CD4-positive, alpha-beta T cell treated with Interleukin-2 at 100 ng/mL for 4 hours (primary cell): ENCODE measurements around the gene SEMA5A.

Experiments
- DNase-seq: peaks from one replicate; pipeline ENCODE4 v3.0.0-alpha.2; 2020; ENCODE audit warnings: low spot score

Gene SEMA5A

GRCh38 chr5:9515436-9515835, 30.4 kb downstream of the SEMA5A start:
- DNase-seq, result no peak

- no peak for DNase-seq
These were observed 30.9 kb downstream of the SEMA5A start for GRCh38 chr5:9514968-9515367.

GRCh38 chr5:9513827-9514226, 32.0 kb downstream of the SEMA5A start:
- DNase-seq, result no peak

- DNase-seq, result no peak
These were observed 33.4 kb downstream of the SEMA5A start for GRCh38 chr5:9512457-9512856.

GRCh38 chr5:9507974-9508373, 37.9 kb downstream of the SEMA5A start:
- DNase-seq, result no peak

- DNase-seq, result no peak
These were observed 40.6 kb downstream of the SEMA5A start for GRCh38 chr5:9505225-9505624.

GRCh38 chr5:9502864-9503263, 43.0 kb downstream of the SEMA5A start:
- DNase-seq, result no peak

GRCh38 chr5:9502050-9502834, 43.6 kb downstream of the SEMA5A start:
- no peak for DNase-seq

GRCh38 chr5:9500625-9501024, 45.2 kb downstream of the SEMA5A start:
- DNase-seq, result no peak

GRCh38 chr5:9500193-9500592, 45.7 kb downstream of the SEMA5A start:
- no peak for DNase-seq

- no peak for DNase-seq
These were observed 46.4 kb downstream of the SEMA5A start for GRCh38 chr5:9499498-9499876.

- DNase-seq, result no peak
These were observed 47.1 kb downstream of the SEMA5A start for GRCh38 chr5:9498541-9499497.

GRCh38 chr5:9497347-9497746, 48.5 kb downstream of the SEMA5A start:
- DNase-seq, result no peak

GRCh38 chr5:9496801-9497200, 49.1 kb downstream of the SEMA5A start:
- DNase-seq, result no peak

- no peak for DNase-seq
These were observed 50.8 kb downstream of the SEMA5A start for GRCh38 chr5:9495121-9495520.

- no peak for DNase-seq
These were observed 51.6 kb downstream of the SEMA5A start for GRCh38 chr5:9494301-9494700.

- DNase-seq, result no peak
These were observed 55.3 kb downstream of the SEMA5A start for GRCh38 chr5:9490494-9491097.

GRCh38 chr5:9483779-9484178, 62.1 kb downstream of the SEMA5A start:
- DNase-seq, result no peak

- DNase-seq, result no peak
These were observed 62.6 kb downstream of the SEMA5A start for GRCh38 chr5:9483243-9483642.

GRCh38 chr5:9482381-9482780, 63.5 kb downstream of the SEMA5A start:
- DNase-seq, result no peak

GRCh38 chr5:9480499-9480898, 65.4 kb downstream of the SEMA5A start:
- DNase-seq, result no peak

- no peak for DNase-seq
These were observed 65.9 kb downstream of the SEMA5A start for GRCh38 chr5:9479990-9480389.

GRCh38 chr5:9479361-9479760, 66.5 kb downstream of the SEMA5A start:
- no peak for DNase-seq
